Activated CD4-positive, alpha-beta memory T cell treated with anti-CD3 and anti-CD28 coated beads for 36 hours (primary cell): ENCODE results near the gene DAGLB. TPM values are rescaled to one million over a fixed set of nuclear protein-coding genes. Genes with fewer than 3 reads are reported as not detected.

ENCODE experiments used
- CTCF ChIA-PET: fragments of 350-600 bp; sonication (Branson Sonifier 250); formaldehyde crosslinking; loops from one replicate; lab custom pipeline; 2021; ENCODE audit warnings: antibody characterized with exemption, inconsistent platforms; lab: Charles Lee
- POLR2A ChIA-PET: fragments of 350-600 bp; sonication (Branson Sonifier 250); formaldehyde crosslinking; loops from one replicate; lab custom pipeline; 2021; ENCODE audit warnings: antibody characterized with exemption; lab: Charles Lee
- DNase-seq: peaks from one replicate; pipeline ENCODE4 v3.0.0-alpha.2; 2020
- H3K27ac Mint-ChIP-seq: one replicate; pipeline ENCODE4 v1.8.0; 2021; ENCODE audit warnings: mixed read lengths
- H3K27me3 Mint-ChIP-seq: one replicate; pipeline ENCODE4 v1.8.0; 2021; ENCODE audit warnings: mixed read lengths
- H3K36me3 Mint-ChIP-seq: one replicate; pipeline ENCODE4 v1.8.0; 2021; ENCODE audit warnings: mixed read lengths
- H3K4me1 Mint-ChIP-seq: one replicate; pipeline ENCODE4 v1.8.0; 2021; ENCODE audit warnings: low read depth, mixed read lengths
- H3K4me3 Mint-ChIP-seq: one replicate; pipeline ENCODE4 v1.8.0; 2021; ENCODE audit warnings: mild to moderate bottlenecking, mixed read lengths
- H3K9me3 Mint-ChIP-seq: one replicate; pipeline ENCODE4 v1.8.0; 2021; ENCODE audit warnings: mixed read lengths
- intact Hi-C: fragments of 100-400 bp; cut with micrococcal nuclease; formaldehyde crosslinking; loops from one replicate; pipeline ENCODE4 v1.15.1; 2023
- total RNA-seq, 2 experiments: library from RNA; stranded (reverse); gene quantifications; one replicate each; pipeline ENCODE4 v1.2.3, GENCODE V29; 2021

DAGLB gene
- total RNA-seq, 2 experiments from 2014 or later: 12.8 to 13.6 TPM

DNA sequence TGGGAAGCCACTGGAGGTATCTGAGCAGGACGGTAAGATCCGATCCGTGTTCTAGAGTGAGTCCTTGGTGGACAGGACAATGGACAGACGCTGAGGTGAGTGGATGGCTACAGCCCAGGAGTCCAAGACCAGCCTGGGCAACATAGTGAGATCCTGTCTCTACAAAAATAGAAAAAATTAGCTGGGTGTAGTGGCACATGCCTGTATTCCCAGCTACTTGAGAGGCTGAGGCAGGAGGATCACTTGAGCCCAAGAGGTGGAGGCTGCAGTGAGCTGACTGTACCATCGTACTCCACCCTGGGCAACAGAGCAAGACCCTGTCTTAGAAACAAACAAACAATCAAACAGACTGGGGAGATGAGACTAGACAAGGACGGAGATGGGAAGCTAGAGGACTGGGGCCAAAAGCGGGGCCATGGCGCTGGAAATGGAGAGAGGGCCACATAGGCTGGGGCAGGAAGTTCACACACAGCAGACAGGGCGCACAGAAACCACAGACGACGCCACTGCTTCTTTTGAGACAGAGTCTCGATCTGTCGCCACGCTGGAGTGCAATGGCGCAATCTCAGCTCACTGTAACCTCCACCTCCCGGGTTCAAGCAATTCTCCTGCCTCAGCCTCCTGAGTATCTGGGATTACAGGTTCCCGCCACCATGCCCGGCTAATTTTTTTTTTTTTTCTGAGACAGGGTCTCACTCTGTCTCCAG is 24.7 kb downstream of the DAGLB start:
- no peak overlapping the region for H3K27ac Mint-ChIP-seq
- peaks cover 9% of the 10 kb centered on the region for H3K4me1 Mint-ChIP-seq
- H3K9me3 Mint-ChIP-seq: no peaks in the 10 kb centered on the region
- intact Hi-C loops: no loop called here
- ChIA-PET CTCF (no interaction called here), POLR2A (no interaction called here)
- DNase-seq: peak; percentile 23
- no peaks in the 10 kb centered on the region for H3K27me3 Mint-ChIP-seq
- H3K36me3 Mint-ChIP-seq: peaks cover 14% of the 10 kb centered on the region
- no peak overlapping the region for H3K4me3 Mint-ChIP-seq

DNA sequence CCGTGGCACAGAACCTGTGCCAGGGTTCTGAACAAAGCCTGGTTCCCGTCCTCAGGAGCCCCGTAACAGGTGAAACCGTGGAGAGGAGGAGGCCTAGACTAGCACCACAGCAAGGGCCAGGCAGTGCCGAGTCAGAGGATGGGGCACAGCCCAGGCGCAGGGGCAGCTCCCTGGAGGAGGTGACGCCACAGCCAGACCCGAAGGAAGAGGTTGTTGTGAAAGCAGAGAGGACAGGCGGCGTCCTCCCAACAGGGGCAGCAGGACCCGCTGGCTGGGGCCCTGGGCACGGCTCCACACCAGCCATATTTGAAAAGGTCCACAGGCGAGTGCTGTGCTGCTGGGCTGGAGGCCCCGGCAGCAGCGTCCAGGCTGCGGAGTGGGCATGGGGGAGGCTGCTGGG is 25.7 kb downstream of the DAGLB start:
- Mint-ChIP-seq H3K4me3 (no peak overlapping the region), H3K27ac (no peak overlapping the region), H3K4me1 (peaks cover 9% of the 10 kb centered on the region), H3K27me3 (no peaks in the 10 kb centered on the region), H3K9me3 (no peaks in the 10 kb centered on the region), H3K36me3 (peaks cover 10% of the 10 kb centered on the region)
- DNase-seq: no peak
- ChIA-PET POLR2A (no interaction called here), CTCF (interaction anchor here (0.6 kb wide), 1 partner anchor 36 kb away, joined by 3 read pairs; no protein-coding TSS in a partner anchor)
- intact Hi-C loops: no loop called here

DNA sequence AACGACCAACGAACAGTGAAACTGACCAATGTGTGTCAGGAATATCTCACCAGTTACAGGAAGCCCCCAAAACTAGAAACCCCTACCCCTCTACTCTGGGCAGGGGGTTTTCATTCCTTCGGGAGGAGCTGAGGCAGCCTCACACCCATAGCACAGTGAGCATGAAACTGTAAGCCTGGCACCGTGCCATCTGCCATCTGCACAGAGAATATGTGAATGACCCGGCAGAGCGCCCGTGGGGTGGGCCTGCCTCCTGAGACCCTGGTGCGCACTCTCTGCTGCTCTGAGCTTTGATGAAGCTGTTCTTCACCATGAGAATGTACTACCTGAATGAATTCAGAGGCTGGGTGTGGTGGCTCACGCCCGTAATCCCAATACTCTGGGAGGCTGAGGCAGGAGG is 27.1 kb downstream of the DAGLB start:
- intact Hi-C loops: no loop called here
- H3K36me3 Mint-ChIP-seq: peaks cover 19% of the 10 kb centered on the region
- CTCF ChIA-PET: no interaction called here

DNA sequence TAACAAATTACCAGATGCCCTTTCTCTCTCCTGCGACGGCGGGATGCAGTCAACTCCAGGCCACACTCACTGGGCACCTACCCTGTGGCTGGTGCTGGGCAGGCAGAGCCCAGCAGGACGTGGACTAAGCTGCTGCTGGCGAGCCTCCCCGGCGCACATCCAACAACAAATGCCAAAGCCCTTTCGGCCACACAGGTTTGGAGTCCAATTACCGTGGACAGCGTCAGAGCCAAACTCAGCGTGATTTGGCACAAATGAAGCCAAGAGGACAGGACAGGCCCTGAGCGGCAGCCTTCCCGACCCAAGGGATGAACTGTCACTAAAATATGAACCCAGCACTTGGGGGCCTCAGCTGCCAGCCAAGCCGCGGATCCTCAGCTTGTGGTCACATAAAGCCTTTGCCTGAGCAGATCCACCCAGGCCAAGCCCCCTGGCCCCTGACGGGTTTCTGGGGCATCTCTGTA is 28.4 kb downstream of the DAGLB start:
- no peak overlapping the region for H3K4me3 Mint-ChIP-seq
- ChIA-PET POLR2A (no interaction called here), CTCF (no interaction called here)
- intact Hi-C loops: no loop called here
- DNase-seq: no peak
- H3K4me1 Mint-ChIP-seq: peaks cover 9% of the 10 kb centered on the region
- H3K36me3 Mint-ChIP-seq: peaks cover 16% of the 10 kb centered on the region
- no peaks in the 10 kb centered on the region for H3K9me3 Mint-ChIP-seq
- no peak overlapping the region for H3K27ac Mint-ChIP-seq
- no peaks in the 10 kb centered on the region for H3K27me3 Mint-ChIP-seq

More for the DNA sequence above, 27.1 kb downstream of the DAGLB start:
- Mint-ChIP-seq H3K27ac (no peak overlapping the region), H3K27me3 (no peaks in the 10 kb centered on the region), H3K9me3 (no peaks in the 10 kb centered on the region), H3K4me1 (peaks cover 9% of the 10 kb centered on the region), H3K4me3 (no peak overlapping the region)
- DNase-seq: no peak
- POLR2A ChIA-PET: interaction anchor here (0.9 kb wide), 1 partner anchor 27 kb away, joined by 4 read pairs; the partner anchor contains the start of gene DAGLB

DNA sequence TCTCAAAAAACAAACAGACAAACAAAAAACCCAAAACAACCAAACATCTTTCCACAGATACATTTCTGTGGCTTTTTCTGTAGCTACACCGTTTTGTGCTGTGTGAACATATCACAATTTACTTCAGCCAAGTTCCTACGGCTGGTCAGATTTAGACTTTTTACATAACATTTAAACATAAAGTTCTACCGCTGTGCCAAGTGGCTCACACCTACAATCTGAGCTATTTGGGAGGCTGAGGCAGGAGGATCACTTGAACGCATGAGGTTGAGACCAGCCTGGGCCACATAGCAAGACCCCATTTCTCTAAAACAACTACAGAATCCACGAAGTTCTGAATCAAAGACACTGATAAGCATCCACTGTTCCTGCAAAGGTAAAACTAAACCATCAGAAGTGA is 30.3 kb downstream of the DAGLB start:
- no peak overlapping the region for H3K4me3 Mint-ChIP-seq
- H3K9me3 Mint-ChIP-seq: no peaks in the 10 kb centered on the region
- intact Hi-C loops: no loop called here
- H3K27me3 Mint-ChIP-seq: no peaks in the 10 kb centered on the region
- ChIA-PET POLR2A (no interaction called here), CTCF (no interaction called here)
- no peak for DNase-seq
- no peaks in the 10 kb centered on the region for H3K4me1 Mint-ChIP-seq
- no peak overlapping the region for H3K27ac Mint-ChIP-seq
- H3K36me3 Mint-ChIP-seq: peaks cover 22% of the 10 kb centered on the region

DNA sequence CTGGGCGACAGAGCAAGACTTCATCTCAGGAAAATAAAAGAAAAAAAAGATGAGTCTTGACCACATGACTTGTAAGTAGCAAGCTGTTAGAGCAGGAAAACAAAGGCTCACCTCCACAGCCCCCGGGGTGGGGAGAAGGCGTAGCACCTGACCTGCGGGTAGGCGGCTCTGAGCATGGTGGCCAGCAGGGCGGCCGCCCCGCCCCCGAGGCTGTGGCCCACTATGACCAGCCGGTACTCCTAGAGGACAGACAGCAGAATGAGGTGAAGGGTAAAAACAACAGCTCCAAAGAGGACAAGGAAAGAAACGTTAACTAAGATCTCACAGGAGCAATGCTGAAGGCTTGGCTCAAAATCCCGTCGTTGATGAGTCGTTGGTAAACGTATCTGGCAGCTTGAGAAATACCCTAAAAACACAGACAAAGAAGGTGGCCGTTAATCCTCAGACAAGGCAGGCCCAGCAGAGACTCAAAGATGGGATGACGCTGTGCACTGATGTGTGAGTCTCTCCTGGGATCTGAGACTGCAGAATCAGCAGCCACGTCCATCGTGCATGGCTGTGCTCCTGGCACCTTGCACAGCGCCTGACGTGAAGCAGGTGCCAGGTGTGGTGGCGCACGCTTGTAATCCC is 31.1 kb downstream of the DAGLB start:
- ChIA-PET POLR2A (no interaction called here), CTCF (no interaction called here)
- Mint-ChIP-seq H3K4me1 (no peaks in the 10 kb centered on the region), H3K27ac (no peak overlapping the region), H3K9me3 (no peaks in the 10 kb centered on the region), H3K27me3 (no peaks in the 10 kb centered on the region), H3K4me3 (no peak overlapping the region), H3K36me3 (peaks cover 27% of the 10 kb centered on the region)
- intact Hi-C loops: no loop called here
- no peak for DNase-seq

DNA sequence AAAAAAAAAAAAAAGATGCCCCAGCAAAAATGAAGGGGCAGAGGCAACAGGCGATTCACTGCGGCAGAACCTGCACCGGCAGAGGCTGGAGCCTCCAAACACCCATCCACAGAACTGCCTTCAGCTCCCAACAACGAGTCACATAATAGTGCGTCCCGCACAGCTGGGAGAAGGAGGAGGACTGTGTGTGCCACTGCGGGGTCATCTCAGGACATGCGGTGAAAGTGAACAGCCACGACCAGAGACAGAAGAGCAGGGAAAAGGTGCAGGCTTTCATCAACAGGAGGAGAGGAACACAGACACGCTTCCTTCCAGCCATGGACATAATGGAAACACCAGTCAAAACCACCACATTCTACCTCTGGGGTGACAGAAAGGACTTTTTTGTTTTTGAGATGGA is 34.1 kb downstream of the DAGLB start:
- DNase-seq: no peak
- Mint-ChIP-seq H3K4me1 (no peaks in the 10 kb centered on the region), H3K9me3 (no peaks in the 10 kb centered on the region), H3K4me3 (no peak overlapping the region), H3K36me3 (peaks cover 43% of the 10 kb centered on the region), H3K27ac (no peak overlapping the region), H3K27me3 (no peaks in the 10 kb centered on the region)
- POLR2A ChIA-PET: interaction anchor here (0.7 kb wide), 1 partner anchor 281 kb away, joined by 3 read pairs; no protein-coding TSS in a partner anchor
- CTCF ChIA-PET: no interaction called here
- intact Hi-C loops: no loop called here

DNA sequence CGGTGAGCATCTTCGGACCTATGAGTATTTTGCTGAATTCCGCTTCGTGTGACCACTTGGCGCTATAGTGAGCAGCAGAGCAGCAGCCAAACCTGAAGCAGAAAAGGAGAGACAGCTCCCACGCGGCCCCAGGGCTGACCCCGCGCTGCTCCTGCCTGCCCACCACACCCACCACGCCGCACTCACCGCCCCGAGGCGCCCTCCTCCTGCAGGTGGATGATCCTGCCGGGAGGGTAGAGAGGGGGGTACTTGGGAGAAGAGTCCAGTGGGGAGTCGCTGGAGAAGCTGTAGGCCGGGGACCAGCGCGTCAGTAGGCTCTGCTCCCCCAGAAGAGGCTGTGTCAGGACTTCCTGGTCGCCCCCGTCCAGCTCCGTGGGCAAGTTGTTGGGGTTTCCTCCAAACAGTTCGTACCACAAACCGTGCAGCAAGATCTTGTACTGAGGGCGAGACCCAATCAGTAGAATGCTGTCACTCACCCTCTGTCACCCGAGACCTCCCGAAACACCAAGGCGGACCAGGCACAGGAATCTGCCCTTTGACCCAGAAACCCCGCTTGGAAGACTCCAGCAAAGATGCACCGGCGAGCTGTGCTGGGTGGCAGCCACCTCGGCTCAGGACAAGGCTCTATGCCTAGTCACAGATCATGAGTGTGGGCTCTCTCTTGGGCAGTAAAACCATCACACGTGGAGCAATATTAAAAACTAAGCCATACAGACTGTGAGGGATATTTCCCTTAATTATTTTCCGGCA is 37.6 kb downstream of the DAGLB start:
- CTCF ChIA-PET: no interaction called here
- no peaks in the 10 kb centered on the region for H3K27me3 Mint-ChIP-seq
- H3K27ac Mint-ChIP-seq: no peak overlapping the region
- H3K9me3 Mint-ChIP-seq: no peaks in the 10 kb centered on the region
- no peak overlapping the region for H3K4me3 Mint-ChIP-seq
- H3K36me3 Mint-ChIP-seq: peaks cover 50% of the 10 kb centered on the region
- POLR2A ChIA-PET: interaction anchor here (1.0 kb wide), 1 partner anchor 25 kb away, joined by 3 read pairs; no protein-coding TSS in a partner anchor
- intact Hi-C loops: no loop called here
- no peaks in the 10 kb centered on the region for H3K4me1 Mint-ChIP-seq
- DNase-seq: no peak

DNA sequence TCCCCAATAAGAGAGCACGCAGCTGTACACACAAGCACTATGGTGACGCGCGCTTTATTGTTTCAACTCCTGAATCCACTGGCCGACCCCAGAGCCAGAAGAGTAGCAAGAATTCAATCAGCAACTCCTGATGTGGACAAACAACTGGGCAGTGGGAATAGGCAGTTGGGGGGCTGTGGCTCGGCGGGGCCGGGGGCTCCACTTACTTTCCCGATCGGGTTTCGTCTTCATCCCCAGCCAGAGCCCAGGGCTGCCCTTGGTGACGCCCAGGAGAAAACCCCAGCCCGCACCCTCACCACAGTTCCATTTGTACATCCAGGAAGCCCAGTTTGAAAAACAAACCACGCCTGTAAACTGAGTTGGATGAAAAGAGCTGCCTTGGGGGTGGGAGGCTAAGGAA is 38.7 kb downstream of the DAGLB start:
- no peak overlapping the region for H3K27ac Mint-ChIP-seq
- no peaks in the 10 kb centered on the region for H3K27me3 Mint-ChIP-seq
- H3K36me3 Mint-ChIP-seq: peaks cover 52% of the 10 kb centered on the region
- H3K4me3 Mint-ChIP-seq: no peak overlapping the region
- ChIA-PET POLR2A (no interaction called here), CTCF (no interaction called here)
- intact Hi-C loops: no loop called here
- no peaks in the 10 kb centered on the region for H3K9me3 Mint-ChIP-seq
- H3K4me1 Mint-ChIP-seq: no peaks in the 10 kb centered on the region
- no peak for DNase-seq

DNA sequence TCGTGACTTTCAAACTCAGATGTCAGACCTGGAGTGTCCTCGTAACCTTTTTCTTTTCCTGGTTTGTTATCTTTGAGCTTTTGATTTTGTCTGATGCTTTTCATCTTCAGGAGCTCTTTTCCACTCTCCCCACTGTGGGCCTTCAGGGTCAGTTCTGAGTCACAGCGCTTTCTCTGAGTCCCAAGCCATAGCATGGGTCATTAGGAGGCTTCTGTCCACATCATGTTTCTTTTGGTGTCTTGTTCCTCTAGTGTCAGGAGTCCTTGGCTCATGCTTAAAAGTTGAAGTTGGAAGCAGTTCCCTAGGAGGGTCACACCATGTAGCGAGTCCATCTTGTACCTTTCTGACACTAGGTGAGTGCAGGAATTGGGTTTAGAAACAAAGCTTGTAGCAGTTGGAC is 40.3 kb downstream of the DAGLB start:
- Mint-ChIP-seq H3K27me3 (no peaks in the 10 kb centered on the region), H3K4me1 (no peaks in the 10 kb centered on the region), H3K27ac (no peak overlapping the region), H3K36me3 (peaks cover 55% of the 10 kb centered on the region), H3K9me3 (no peaks in the 10 kb centered on the region), H3K4me3 (no peak overlapping the region)
- ChIA-PET CTCF (no interaction called here), POLR2A (interaction anchor here (0.6 kb wide), 1 partner anchor 25 kb away, joined by 3 read pairs; no protein-coding TSS in a partner anchor)
- intact Hi-C loops: no loop called here
- no peak for DNase-seq

DNA sequence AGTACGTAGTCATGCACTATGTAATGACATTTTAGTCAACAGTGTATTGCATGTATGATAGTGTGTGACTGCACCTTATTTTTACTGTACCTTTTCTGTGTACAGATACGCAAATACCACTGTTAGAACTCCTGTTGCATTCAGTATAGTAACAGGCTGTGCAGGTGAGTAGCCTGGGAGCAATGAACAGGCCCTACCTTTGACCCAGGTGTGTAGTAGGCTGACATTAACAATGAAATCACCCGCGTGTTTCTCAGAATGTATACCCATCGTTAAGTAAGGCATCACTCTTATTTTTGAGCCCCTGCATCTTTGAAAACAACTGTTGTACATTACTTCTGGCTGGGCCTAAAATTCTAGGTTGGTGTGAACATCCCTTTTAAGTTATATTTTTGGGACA is 41.6 kb downstream of the DAGLB start:
- Mint-ChIP-seq H3K36me3 (peaks cover 55% of the 10 kb centered on the region), H3K27me3 (no peaks in the 10 kb centered on the region), H3K9me3 (no peaks in the 10 kb centered on the region), H3K27ac (no peak overlapping the region), H3K4me3 (no peak overlapping the region), H3K4me1 (no peaks in the 10 kb centered on the region)
- intact Hi-C loops: no loop called here
- no peak for DNase-seq
- CTCF ChIA-PET: no interaction called here
- POLR2A ChIA-PET: no interaction called here

DNA sequence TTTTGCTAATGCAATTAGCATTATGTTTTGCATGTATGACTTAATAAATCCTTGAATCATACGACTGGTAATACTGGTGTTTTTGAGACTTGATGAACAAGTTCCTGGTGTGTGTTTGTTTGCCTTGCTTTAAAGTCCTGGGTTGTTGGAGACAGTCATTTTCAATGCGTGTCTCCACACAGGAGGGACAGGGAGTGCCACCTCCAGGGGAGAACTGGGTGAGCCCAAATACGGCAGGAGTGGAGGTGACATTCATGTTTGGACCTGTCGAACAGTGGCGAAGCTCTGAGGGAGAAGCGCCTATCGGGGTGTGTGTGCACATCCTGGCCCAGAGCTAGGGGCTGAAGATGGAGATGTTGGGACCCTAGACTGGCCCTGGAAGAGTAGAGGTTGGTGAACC is 43.8 kb downstream of the DAGLB start:
- intact Hi-C loops: no loop called here
- H3K27me3 Mint-ChIP-seq: no peaks in the 10 kb centered on the region
- no peak overlapping the region for H3K27ac Mint-ChIP-seq
- no peak for DNase-seq
- no peaks in the 10 kb centered on the region for H3K4me1 Mint-ChIP-seq
- POLR2A ChIA-PET: no interaction called here
- H3K4me3 Mint-ChIP-seq: no peak overlapping the region
- CTCF ChIA-PET: no interaction called here
- no peaks in the 10 kb centered on the region for H3K9me3 Mint-ChIP-seq
- H3K36me3 Mint-ChIP-seq: peaks cover 46% of the 10 kb centered on the region
